OCI-LY3 (cell line): ENCODE data around the gene IL10.

Experiments
- CTCF ChIP-seq: fragments of 200-600, 300-600 bp; sonication (generic); IDR thresholded peaks from 2 replicates; pipeline ENCODE4 v1.5.1; 2014; ENCODE audit warnings: antibody characterized with exemption, low read length, low read depth
- EZH2phosphoT487 ChIP-seq: fragments of 200-600 bp; shearing (Covaris generic); IDR thresholded peaks from 2 replicates; pipeline ENCODE4 v1.6.1; 2018; ENCODE audit warnings: antibody characterized with exemption, mixed run types, low read depth

- TF ChIP-seq CTCF, result no peak
- TF ChIP-seq EZH2phosphoT487, result no peak
Measured at GRCh38 chr1:206766251-206766856, 5.9 kb downstream of the IL10 start.
